Measurements from ENCODE around the gene USP35. TPM values are rescaled to one million over a fixed set of nuclear protein-coding genes. Genes with fewer than 3 reads are reported as not detected.

USP35 gene
- total RNA-seq, 1 experiment from 2014 or later = 10.6 TPM

DNA sequence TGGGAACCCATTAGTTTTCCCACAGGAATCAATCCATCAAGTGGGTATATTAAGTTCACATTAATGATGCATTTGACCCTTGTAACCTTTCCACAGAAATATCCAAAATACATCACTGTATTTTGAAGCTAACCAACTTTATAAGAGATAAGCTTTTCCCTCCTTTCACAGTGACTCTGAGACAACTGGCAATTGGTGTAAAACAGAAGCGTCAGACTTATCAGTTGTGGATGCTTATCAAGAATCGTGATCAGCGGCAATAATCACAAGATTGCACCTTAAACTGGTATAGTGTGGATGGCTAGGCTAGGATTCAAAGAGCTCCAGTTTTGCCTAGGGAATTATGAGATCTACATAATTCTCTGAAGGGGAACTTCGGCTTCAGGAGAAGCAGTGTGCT, 73.1 kb downstream of the USP35 start:
- no peak overlapping the region for H3K4me3 Mint-ChIP-seq
- H3K9me3 Mint-ChIP-seq = no peaks in the 10 kb centered on the region
- no peak for ATAC-seq
- no peaks in the 10 kb centered on the region for H3K36me3 Mint-ChIP-seq
- POLR2A ChIA-PET = no interaction called here
- no peak overlapping the region for H3K27ac Mint-ChIP-seq
- peaks cover 12% of the 10 kb centered on the region for H3K4me1 Mint-ChIP-seq
- CTCF ChIA-PET = interaction anchor here (1.0 to 2.5 kb wide), 4 partner anchors 10 to 303 kb away, joined by 3 to 7 read pairs (median 4); partner anchors contain the start of genes KCTD21 and USP35
- TF ChIP-seq GTF2I (CRISPR knock-in tag; conservative IDR thresholded peaks at IDR 0.05) (no peak), ZNF232 (CRISPR knock-in tag; IDR thresholded peaks at IDR 0.05) (no peak)
- H3K27me3 Mint-ChIP-seq (ENCODE audit: low read depth) = no peaks in the 10 kb centered on the region; the same call in 1 of the 2 replicates
- DNase-seq (ENCODE audit: low spot score) = no peak

DNA sequence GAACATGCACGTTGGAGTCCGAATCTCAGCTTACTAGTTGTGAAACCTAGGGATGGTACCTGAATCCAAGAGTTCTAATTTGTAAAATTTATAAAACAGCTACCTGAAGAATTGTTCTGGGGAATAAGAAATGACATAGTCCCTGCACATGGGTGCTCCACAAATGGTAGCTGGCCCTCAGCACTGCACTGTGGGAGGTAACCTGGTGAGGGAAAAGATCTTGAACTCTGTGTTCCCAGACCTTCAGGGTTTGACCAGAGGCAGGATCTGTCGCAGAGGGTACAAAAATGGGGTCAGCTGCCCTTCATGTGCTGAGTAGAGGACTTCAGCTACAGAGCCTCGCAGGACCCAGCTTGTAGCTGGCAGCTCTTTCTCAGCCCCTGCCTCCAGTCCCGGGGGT, 73.5 kb downstream of the USP35 start:
- no peak for DNase-seq (ENCODE audit: low spot score)
- TF ChIP-seq ZNF317 (CRISPR knock-in tag; IDR thresholded peaks at IDR 0.05; ENCODE audit: borderline replicate concordance, low read depth) (no peak), RELA (CRISPR knock-in tag; IDR thresholded peaks at IDR 0.05; ENCODE audit: borderline replicate concordance) (no peak), ELF4 (CRISPR knock-in tag; IDR thresholded peaks at IDR 0.05; ENCODE audit: low read depth) (no peak)
- TF ChIP-seq, protein P1, sequence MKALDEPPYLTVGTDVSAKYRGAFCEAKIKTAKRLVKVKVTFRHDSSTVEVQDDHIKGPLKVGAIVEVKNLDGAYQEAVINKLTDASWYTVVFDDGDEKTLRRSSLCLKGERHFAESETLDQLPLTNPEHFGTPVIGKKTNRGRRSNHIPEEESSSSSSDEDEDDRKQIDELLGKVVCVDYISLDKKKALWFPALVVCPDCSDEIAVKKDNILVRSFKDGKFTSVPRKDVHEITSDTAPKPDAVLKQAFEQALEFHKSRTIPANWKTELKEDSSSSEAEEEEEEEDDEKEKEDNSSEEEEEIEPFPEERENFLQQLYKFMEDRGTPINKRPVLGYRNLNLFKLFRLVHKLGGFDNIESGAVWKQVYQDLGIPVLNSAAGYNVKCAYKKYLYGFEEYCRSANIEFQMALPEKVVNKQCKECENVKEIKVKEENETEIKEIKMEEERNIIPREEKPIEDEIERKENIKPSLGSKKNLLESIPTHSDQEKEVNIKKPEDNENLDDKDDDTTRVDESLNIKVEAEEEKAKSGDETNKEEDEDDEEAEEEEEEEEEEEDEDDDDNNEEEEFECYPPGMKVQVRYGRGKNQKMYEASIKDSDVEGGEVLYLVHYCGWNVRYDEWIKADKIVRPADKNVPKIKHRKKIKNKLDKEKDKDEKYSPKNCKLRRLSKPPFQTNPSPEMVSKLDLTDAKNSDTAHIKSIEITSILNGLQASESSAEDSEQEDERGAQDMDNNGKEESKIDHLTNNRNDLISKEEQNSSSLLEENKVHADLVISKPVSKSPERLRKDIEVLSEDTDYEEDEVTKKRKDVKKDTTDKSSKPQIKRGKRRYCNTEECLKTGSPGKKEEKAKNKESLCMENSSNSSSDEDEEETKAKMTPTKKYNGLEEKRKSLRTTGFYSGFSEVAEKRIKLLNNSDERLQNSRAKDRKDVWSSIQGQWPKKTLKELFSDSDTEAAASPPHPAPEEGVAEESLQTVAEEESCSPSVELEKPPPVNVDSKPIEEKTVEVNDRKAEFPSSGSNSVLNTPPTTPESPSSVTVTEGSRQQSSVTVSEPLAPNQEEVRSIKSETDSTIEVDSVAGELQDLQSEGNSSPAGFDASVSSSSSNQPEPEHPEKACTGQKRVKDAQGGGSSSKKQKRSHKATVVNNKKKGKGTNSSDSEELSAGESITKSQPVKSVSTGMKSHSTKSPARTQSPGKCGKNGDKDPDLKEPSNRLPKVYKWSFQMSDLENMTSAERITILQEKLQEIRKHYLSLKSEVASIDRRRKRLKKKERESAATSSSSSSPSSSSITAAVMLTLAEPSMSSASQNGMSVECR (CRISPR knock-in tag; IDR thresholded peaks at IDR 0.05; ENCODE audit: borderline replicate concordance) = no peak
- TF ChIP-seq, protein P2, sequence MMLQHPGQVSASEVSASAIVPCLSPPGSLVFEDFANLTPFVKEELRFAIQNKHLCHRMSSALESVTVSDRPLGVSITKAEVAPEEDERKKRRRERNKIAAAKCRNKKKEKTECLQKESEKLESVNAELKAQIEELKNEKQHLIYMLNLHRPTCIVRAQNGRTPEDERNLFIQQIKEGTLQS (CRISPR knock-in tag; conservative IDR thresholded peaks at IDR 0.05) = no peak
- Mint-ChIP-seq H3K9me3 (no peaks in the 10 kb centered on the region), H3K4me1 (peaks cover 12% of the 10 kb centered on the region), H3K36me3 (no peaks in the 10 kb centered on the region), H3K27me3 (ENCODE audit: low read depth) (no peaks in the 10 kb centered on the region; the same call in 1 of the 2 replicates), H3K4me3 (no peak overlapping the region), H3K27ac (0 out of 2 replicates have a peak overlapping the region, but pooled peaks have one; percentile 11)
- no peak for ATAC-seq
- ChIA-PET CTCF (interaction anchor here (1.0 to 2.5 kb wide), 3 partner anchors 11 to 302 kb away, joined by 3 to 7 read pairs (median 4); no protein-coding TSS in a partner anchor), POLR2A (no interaction called here)

DNA sequence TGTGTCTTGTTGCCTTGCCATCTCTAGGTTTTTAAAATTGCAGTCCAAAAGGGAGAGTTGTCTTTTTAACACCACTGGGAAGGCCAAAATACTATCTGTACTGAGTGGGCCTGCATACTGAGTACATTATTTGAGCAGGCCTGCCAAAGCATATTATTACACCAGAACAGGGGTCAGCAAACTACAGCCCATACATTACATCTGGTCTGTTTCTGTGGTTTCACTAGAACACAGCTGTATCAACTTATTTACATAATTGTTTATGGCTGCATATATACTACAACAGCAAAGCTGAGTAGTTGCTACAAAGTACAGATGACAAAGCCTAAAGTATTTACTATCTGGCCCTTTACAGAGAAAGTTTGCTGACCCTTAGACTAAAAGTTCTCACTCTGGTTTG, 74.0 kb downstream of the USP35 start:
- POLR2A ChIA-PET = no interaction called here
- CTCF ChIA-PET = interaction anchor here (1.6 to 2.5 kb wide), 2 partner anchors 22 to 302 kb away, joined by 4 to 7 read pairs; no protein-coding TSS in a partner anchor
- DNase-seq (ENCODE audit: low spot score) (no peak), ATAC-seq (no peak)
- peaks cover 12% of the 10 kb centered on the region for H3K4me1 Mint-ChIP-seq
- H3K27me3 Mint-ChIP-seq (ENCODE audit: low read depth) = no peaks in the 10 kb centered on the region; the same call in 1 of the 2 replicates
- H3K36me3 Mint-ChIP-seq = no peaks in the 10 kb centered on the region
- TF ChIP-seq, protein P3, sequence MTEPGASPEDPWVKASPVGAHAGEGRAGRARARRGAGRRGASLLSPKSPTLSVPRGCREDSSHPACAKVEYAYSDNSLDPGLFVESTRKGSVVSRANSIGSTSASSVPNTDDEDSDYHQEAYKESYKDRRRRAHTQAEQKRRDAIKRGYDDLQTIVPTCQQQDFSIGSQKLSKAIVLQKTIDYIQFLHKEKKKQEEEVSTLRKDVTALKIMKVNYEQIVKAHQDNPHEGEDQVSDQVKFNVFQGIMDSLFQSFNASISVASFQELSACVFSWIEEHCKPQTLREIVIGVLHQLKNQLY (CRISPR knock-in tag; IDR thresholded peaks at IDR 0.05) = no peak
- TF ChIP-seq, protein P4, sequence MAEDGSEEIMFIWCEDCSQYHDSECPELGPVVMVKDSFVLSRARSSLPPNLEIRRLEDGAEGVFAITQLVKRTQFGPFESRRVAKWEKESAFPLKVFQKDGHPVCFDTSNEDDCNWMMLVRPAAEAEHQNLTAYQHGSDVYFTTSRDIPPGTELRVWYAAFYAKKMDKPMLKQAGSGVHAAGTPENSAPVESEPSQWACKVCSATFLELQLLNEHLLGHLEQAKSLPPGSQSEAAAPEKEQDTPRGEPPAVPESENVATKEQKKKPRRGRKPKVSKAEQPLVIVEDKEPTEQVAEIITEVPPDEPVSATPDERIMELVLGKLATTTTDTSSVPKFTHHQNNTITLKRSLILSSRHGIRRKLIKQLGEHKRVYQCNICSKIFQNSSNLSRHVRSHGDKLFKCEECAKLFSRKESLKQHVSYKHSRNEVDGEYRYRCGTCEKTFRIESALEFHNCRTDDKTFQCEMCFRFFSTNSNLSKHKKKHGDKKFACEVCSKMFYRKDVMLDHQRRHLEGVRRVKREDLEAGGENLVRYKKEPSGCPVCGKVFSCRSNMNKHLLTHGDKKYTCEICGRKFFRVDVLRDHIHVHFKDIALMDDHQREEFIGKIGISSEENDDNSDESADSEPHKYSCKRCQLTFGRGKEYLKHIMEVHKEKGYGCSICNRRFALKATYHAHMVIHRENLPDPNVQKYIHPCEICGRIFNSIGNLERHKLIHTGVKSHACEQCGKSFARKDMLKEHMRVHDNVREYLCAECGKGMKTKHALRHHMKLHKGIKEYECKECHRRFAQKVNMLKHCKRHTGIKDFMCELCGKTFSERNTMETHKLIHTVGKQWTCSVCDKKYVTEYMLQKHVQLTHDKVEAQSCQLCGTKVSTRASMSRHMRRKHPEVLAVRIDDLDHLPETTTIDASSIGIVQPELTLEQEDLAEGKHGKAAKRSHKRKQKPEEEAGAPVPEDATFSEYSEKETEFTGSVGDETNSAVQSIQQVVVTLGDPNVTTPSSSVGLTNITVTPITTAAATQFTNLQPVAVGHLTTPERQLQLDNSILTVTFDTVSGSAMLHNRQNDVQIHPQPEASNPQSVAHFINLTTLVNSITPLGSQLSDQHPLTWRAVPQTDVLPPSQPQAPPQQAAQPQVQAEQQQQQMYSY (CRISPR knock-in tag; IDR thresholded peaks at IDR 0.05) = no peak
- TF ChIP-seq, protein P2 (CRISPR knock-in tag; conservative IDR thresholded peaks at IDR 0.05) = no peak
- TF ChIP-seq NR1H2 (CRISPR knock-in tag; IDR thresholded peaks at IDR 0.05) (no peak), SMAD3 (CRISPR knock-in tag; IDR thresholded peaks at IDR 0.05; ENCODE audit: borderline replicate concordance) (no peak), ZNF263 (CRISPR knock-in tag; IDR thresholded peaks at IDR 0.05; ENCODE audit: low read depth) (no peak), MXD4 (CRISPR knock-in tag; IDR thresholded peaks at IDR 0.05; ENCODE audit: borderline replicate concordance) (no peak)
- TF ChIP-seq, protein P5, sequence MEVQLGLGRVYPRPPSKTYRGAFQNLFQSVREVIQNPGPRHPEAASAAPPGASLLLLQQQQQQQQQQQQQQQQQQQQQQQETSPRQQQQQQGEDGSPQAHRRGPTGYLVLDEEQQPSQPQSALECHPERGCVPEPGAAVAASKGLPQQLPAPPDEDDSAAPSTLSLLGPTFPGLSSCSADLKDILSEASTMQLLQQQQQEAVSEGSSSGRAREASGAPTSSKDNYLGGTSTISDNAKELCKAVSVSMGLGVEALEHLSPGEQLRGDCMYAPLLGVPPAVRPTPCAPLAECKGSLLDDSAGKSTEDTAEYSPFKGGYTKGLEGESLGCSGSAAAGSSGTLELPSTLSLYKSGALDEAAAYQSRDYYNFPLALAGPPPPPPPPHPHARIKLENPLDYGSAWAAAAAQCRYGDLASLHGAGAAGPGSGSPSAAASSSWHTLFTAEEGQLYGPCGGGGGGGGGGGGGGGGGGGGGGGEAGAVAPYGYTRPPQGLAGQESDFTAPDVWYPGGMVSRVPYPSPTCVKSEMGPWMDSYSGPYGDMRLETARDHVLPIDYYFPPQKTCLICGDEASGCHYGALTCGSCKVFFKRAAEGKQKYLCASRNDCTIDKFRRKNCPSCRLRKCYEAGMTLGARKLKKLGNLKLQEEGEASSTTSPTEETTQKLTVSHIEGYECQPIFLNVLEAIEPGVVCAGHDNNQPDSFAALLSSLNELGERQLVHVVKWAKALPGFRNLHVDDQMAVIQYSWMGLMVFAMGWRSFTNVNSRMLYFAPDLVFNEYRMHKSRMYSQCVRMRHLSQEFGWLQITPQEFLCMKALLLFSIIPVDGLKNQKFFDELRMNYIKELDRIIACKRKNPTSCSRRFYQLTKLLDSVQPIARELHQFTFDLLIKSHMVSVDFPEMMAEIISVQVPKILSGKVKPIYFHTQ (CRISPR knock-in tag; IDR thresholded peaks at IDR 0.05) = no peak
- H3K4me3 Mint-ChIP-seq = no peak overlapping the region
- no peaks in the 10 kb centered on the region for H3K9me3 Mint-ChIP-seq
- H3K27ac Mint-ChIP-seq = 0 out of 2 replicates have a peak overlapping the region, but pooled peaks have one; percentile 11
